Prostate gland (tissue), 2 donors: Measurements from ENCODE around the gene SMARCA5. TPM values are rescaled to one million over a fixed set of nuclear protein-coding genes. Genes with fewer than 3 reads are reported as not detected.

Experiments used
- DNase-seq: peaks from one replicate; pipeline ENCODE4 v3.0.0-alpha.2; 2019; ENCODE audit warnings: low spot score
- H3K27ac ChIP-seq, 2 donors: fragments of 200-600 bp; sonication (generic); 2 replicates each; pipeline ENCODE4 v1.5.1; 2017 to 2019
- H3K27me3 ChIP-seq: fragments of 200-600 bp; sonication (generic); replicated peaks from 2 replicates; pipeline ENCODE4 v1.5.1; 2019; ENCODE audit not compliant: insufficient read depth
- H3K36me3 ChIP-seq, 2 donors: fragments of 200-600 bp; sonication (generic); 1 replicate in 1 of 2; 2 replicates in 1 of 2; pipeline versions ENCODE4 v1.5.1 to v1.8.1; 2017 to 2019
- H3K4me1 ChIP-seq: fragments of 200-600 bp; sonication (generic); replicated peaks from 2 replicates; pipeline ENCODE4 v1.5.1; 2019
- H3K4me3 ChIP-seq, 2 donors: fragments of 200-600 bp; sonication (generic); 2 replicates each; pipeline ENCODE4 v1.5.1; 2017 to 2019
- H3K9me3 ChIP-seq: fragments of 200-600 bp; sonication (generic); 2 replicates; pipeline ENCODE4 v1.5.1; 2017
- POLR2A ChIP-seq: fragments of 450-650 bp; IDR thresholded peaks from one replicate; pipeline ENCODE4 v1.6.1; 2016; ENCODE audit warnings: antibody characterized with exemption, mild to moderate bottlenecking
- POLR2AphosphoS5 ChIP-seq: sonication (generic); formaldehyde crosslinking; IDR thresholded peaks from one replicate; pipeline ENCODE4 v1.6.1; 2017; ENCODE audit warnings: antibody characterized with exemption
- WGBS: methylation state at CpG from one replicate; pipeline ENCODE4 v1.1.5; 2018; 5-methylcytosine and 5-hydroxymethylcytosine counted together
- intact Hi-C: fragments of 100-400 bp; cut with DNase I; formaldehyde crosslinking; loops from one replicate; pipeline ENCODE4 v1.14.2; 2022
- total RNA-seq, 2 donors: library from RNA; depleted of rRNA; stranded (reverse); fragments of >200 nt; gene quantifications; one replicate each; pipeline ENCODE4 v1.1.0, GENCODE V29; 2016
- TF ChIP-seq, protein P1 (sequence below), 4 experiments: fragments of 200-600 bp in 2 of 4; fragments of 450-650 bp in 2 of 4; sonication (generic) in 2 of 4; IDR thresholded peaks; 1 replicate in 3 of 4; 2 replicates in 1 of 4; pipeline ENCODE4 v1.5.1; 2016 to 2019; ENCODE audit warnings: antibody characterized with exemption in 4 of 4, mild to moderate bottlenecking in 2 of 4, moderate library complexity in 2 of 4

The SMARCA5 gene
- total RNA-seq, 2 donors from 2014 or later = 36.7 to 62.5 TPM

DNA sequence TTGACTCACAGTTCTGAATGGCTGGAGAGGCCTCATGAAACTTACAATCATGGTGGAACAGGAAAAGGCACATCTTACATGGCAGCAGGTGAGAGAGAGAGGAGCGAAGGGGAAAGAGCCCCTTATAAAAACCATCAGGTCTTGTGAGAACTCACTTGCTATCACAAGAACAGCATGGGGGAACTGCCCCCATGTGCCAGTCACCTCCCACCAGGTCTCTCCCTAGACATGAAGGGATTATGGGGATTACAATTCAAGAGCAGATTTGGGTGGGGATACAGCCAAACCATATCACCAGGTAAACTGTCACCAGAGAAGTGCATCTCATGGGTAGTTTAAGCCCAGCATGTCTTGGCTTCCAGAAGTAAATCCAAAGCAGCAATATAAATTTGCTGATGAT lies 7.5 kb upstream of the SMARCA5 start:
- no peak overlapping the region for H3K4me3 ChIP-seq
- no peaks in the 10 kb centered on the region for H3K9me3 ChIP-seq
- no peaks in the 10 kb centered on the region for H3K4me1 ChIP-seq
- TF ChIP-seq, protein P1, sequence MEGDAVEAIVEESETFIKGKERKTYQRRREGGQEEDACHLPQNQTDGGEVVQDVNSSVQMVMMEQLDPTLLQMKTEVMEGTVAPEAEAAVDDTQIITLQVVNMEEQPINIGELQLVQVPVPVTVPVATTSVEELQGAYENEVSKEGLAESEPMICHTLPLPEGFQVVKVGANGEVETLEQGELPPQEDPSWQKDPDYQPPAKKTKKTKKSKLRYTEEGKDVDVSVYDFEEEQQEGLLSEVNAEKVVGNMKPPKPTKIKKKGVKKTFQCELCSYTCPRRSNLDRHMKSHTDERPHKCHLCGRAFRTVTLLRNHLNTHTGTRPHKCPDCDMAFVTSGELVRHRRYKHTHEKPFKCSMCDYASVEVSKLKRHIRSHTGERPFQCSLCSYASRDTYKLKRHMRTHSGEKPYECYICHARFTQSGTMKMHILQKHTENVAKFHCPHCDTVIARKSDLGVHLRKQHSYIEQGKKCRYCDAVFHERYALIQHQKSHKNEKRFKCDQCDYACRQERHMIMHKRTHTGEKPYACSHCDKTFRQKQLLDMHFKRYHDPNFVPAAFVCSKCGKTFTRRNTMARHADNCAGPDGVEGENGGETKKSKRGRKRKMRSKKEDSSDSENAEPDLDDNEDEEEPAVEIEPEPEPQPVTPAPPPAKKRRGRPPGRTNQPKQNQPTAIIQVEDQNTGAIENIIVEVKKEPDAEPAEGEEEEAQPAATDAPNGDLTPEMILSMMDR (IDR thresholded peaks at IDR 0.05) = no peak
- no peak for TF ChIP-seq POLR2AphosphoS5
- no peak for TF ChIP-seq POLR2A
- H3K36me3 ChIP-seq = no peaks in the 10 kb centered on the region
- no peaks in the 10 kb centered on the region for H3K27me3 ChIP-seq
- intact Hi-C loops = no loop called here
- DNase-seq = no peak
- 100% methylated on average over 1 of the region's 1 CpG for WGBS
- H3K27ac ChIP-seq = no peak overlapping the region

DNA sequence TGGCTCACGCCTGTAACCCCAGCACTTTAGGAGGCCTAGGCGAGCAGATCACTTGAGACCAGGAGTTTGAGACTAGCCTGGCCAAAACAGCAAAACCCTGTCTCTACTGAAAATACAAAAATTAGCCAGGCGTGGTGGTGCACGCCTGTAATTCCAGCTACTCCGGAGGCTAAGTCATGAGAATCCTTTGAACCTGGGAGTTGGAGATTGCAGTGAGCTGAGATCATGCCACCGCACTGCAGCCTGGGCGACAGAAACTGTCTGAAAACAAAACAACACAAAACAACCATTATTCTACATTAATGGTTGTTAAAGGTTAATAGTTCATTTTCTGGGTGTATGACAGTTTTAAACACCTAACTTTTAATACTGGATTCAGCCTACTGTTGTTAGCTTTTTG lies 1.6 kb upstream of the SMARCA5 start:
- no peak overlapping the region for H3K4me3 ChIP-seq
- DNase-seq = no peak
- intact Hi-C loops = loop anchor here (10.0 kb wide), 1 partner anchor 127 kb away; no protein-coding TSS in a partner anchor
- H3K9me3 ChIP-seq = no peaks in the 10 kb centered on the region
- 96% methylated on average over 7 of the region's 7 CpGs for WGBS
- no peaks in the 10 kb centered on the region for H3K27me3 ChIP-seq
- no peak overlapping the region for H3K27ac ChIP-seq
- H3K4me1 ChIP-seq = no peaks in the 10 kb centered on the region
- H3K36me3 ChIP-seq = no peaks in the 10 kb centered on the region
- no peak for TF ChIP-seq POLR2AphosphoS5

DNA sequence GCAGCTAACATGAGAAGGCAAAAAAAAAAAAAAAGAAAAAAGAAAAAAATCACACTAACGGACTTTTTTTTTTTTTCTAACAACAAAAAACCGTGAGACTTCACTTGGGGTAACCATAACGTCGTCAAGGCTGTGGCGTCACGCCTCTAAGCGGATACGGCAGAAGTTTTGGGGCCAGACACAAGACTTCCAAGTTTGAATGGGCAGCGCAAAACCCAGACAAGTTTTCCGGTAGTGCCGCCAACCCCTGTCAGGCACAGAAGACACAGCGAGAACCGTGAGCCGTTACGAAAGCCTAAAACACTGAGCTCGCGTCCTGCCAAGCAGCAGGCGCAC lies 556 bp upstream of the SMARCA5 start:
- Histone ChIP-seq H3K4me1 (no peaks in the 10 kb centered on the region), H3K27ac (peak overlapping the region; percentile 93 to 98), H3K9me3 (no peaks in the 10 kb centered on the region), H3K4me3 (peak overlapping the region; percentile 85 to 87), H3K27me3 (no peaks in the 10 kb centered on the region), H3K36me3 (no peaks in the 10 kb centered on the region)
- intact Hi-C loops = loop anchor here (10.0 kb wide), 1 partner anchor 128 kb away; no protein-coding TSS in a partner anchor
- DNase-seq = no peak
- WGBS = under 1% methylated on average over 18 of the region's 18 CpGs
- no peak for TF ChIP-seq POLR2A

DNA sequence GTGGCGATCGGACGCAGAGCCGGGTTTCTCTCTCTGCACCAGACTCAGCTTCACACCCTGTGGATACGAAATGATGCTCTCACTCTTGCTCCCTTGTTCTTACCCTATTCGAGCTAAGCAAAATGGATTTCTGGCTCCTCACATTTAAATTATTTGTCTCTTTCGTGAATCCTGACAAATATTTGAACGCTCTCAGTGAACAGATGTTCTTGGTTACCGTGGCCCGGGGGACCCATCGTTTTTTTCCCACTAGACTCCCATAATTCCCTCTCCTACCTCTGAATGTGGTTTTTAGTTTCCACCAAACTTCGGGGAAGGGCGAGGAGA lies 630 bp downstream of the SMARCA5 start:
- no peak for DNase-seq
- no peak for TF ChIP-seq POLR2AphosphoS5
- TF ChIP-seq, protein P1 (IDR thresholded peaks at IDR 0.05) = no peak
- no peak for TF ChIP-seq POLR2A
- peak overlapping the region; percentile 85 to 87 for H3K4me3 ChIP-seq
- H3K27ac ChIP-seq = peak overlapping the region; percentile 93 to 98
- H3K27me3 ChIP-seq = no peaks in the 10 kb centered on the region
- intact Hi-C loops = loop anchor here (10.0 kb wide), 1 partner anchor 129 kb away; no protein-coding TSS in a partner anchor
- H3K36me3 ChIP-seq = no peaks in the 10 kb centered on the region
- no peaks in the 10 kb centered on the region for H3K9me3 ChIP-seq
- 0% methylated on average over 13 of the region's 13 CpGs for WGBS
- H3K4me1 ChIP-seq = no peaks in the 10 kb centered on the region

DNA sequence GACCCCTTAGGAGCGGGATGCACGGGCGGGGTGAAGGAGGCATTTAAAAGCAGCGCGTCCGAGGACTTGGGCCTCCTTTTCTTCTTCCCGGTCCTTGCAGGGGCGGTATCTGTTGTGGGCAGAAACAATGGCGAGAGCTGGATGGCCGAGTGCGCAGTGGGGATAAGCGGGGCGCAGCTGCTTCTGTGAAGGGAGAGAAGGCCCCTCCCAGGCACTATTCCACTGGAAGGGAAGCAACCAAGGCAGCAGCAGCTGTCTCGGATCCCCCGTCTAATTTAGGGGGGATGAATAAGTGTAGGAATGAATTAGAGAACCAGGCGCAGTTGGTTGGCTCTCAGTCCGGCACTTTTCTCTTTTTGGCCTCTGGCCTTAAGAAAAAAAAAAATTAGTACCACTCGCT lies 995 bp downstream of the SMARCA5 start:
- Histone ChIP-seq H3K4me3 (peak overlapping the region; percentile 85 to 87), H3K9me3 (no peaks in the 10 kb centered on the region), H3K27ac (peak overlapping the region; percentile 93 to 98), H3K4me1 (no peaks in the 10 kb centered on the region), H3K36me3 (no peaks in the 10 kb centered on the region), H3K27me3 (no peaks in the 10 kb centered on the region)
- TF ChIP-seq POLR2A (no peak), POLR2AphosphoS5 (no peak)
- TF ChIP-seq, protein P1 (IDR thresholded peaks at IDR 0.05) = no peak
- intact Hi-C loops = loop anchor here (10.0 kb wide), 1 partner anchor 130 kb away; no protein-coding TSS in a partner anchor
- 0% methylated on average over 18 of the region's 18 CpGs for WGBS
- peak; percentile 29 for DNase-seq

DNA sequence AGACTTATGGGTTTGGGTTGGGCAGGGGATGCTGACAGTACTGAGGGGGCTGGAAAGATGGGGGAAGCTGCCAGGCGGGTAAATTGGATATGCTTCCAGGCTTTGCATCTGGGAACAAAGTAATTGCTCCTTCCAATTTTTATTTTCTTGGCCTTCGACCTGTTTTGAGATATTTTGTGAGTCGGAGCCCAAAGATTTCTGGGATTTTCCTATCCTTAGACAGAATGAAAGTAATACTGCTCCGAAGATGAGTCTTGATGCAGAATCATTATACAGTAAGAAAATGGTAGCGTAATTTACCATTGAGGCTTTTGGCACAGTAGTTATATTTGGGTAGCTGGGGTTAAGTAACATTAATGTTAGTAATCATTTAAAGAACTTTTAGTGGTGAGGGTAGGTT lies 1.4 kb downstream of the SMARCA5 start:
- DNase-seq = no peak
- 7% methylated on average over 5 of the region's 5 CpGs for WGBS
- Histone ChIP-seq H3K36me3 (no peaks in the 10 kb centered on the region), H3K4me3 (peak overlapping the region; percentile 85 to 87), H3K27ac (peak overlapping the region; percentile 93 to 98), H3K4me1 (no peaks in the 10 kb centered on the region), H3K27me3 (no peaks in the 10 kb centered on the region), H3K9me3 (no peaks in the 10 kb centered on the region)
- intact Hi-C loops = loop anchor here (10.0 kb wide), 1 partner anchor 130 kb away; no protein-coding TSS in a partner anchor
- no peak for TF ChIP-seq POLR2AphosphoS5
- no peak for TF ChIP-seq POLR2A
- TF ChIP-seq, protein P1 (IDR thresholded peaks at IDR 0.05) = no peak
